WTC11 (cell line): ENCODE data around the gene KCNK4. TPM values are rescaled to one million over a fixed set of nuclear protein-coding genes. Genes with fewer than 3 reads are reported as not detected.
A peak's percentile ranks its signal among the peaks of the same experiment; 100 is the strongest.

Experiments used
- ATAC-seq: fragments of 200-7000 bp; cut with Tn5 transposase; 2 replicates; pipeline ENCODE4 v1.10.0; 2021; ENCODE audit warnings: mild to moderate bottlenecking, moderate library complexity
- CTCF ChIA-PET: fragments of 300-600 bp; sonication (Branson Sonifier 250); formaldehyde crosslinking; loops from one replicate; lab custom pipeline; 2021; ENCODE audit warnings: antibody characterized with exemption; lab: Charles Lee
- POLR2A ChIA-PET: fragments of 350-600 bp; sonication (Branson Sonifier 250); formaldehyde crosslinking; loops from one replicate; lab custom pipeline; 2021; ENCODE audit warnings: antibody characterized with exemption; lab: Charles Lee
- DNase-seq: peaks from one replicate; pipeline ENCODE4 v3.0.0; 2021; ENCODE audit warnings: low spot score
- H3K27ac Mint-ChIP-seq: 2 replicates; pipeline ENCODE4 v1.8.0; 2021; ENCODE audit warnings: mixed read lengths
- H3K27me3 Mint-ChIP-seq: 2 replicates; pipeline ENCODE4 v1.8.0; 2021; ENCODE audit warnings: low read depth, mild to moderate bottlenecking, moderate library complexity, mixed read lengths
- H3K36me3 Mint-ChIP-seq: 2 replicates; pipeline ENCODE4 v1.8.0; 2021; ENCODE audit warnings: mixed read lengths
- H3K4me1 Mint-ChIP-seq: 2 replicates; pipeline ENCODE4 v1.8.0; 2022; ENCODE audit warnings: mixed read lengths
- H3K4me3 Mint-ChIP-seq: 2 replicates; pipeline ENCODE4 v1.8.0; 2021; ENCODE audit warnings: mild to moderate bottlenecking, moderate library complexity, mixed read lengths
- H3K9me3 Mint-ChIP-seq: 2 replicates; pipeline ENCODE4 v1.8.0; 2021; ENCODE audit warnings: mixed read lengths
- ATF3 ChIP-seq: sonication (generic); formaldehyde crosslinking; conservative IDR thresholded peaks from 2 replicates; pipeline ENCODE4 v1.8.1; 2022; ENCODE audit warnings: mild to moderate bottlenecking, missing genetic modification reagents
- CREB1 ChIP-seq: sonication (generic); formaldehyde crosslinking; IDR thresholded peaks from 2 replicates; pipeline ENCODE4 v1.8.0; 2023; ENCODE audit warnings: mild to moderate bottlenecking, missing genetic modification reagents
- CREM ChIP-seq: sonication (generic); formaldehyde crosslinking; IDR thresholded peaks from 2 replicates; pipeline ENCODE4 v1.8.1; 2022; ENCODE audit warnings: mild to moderate bottlenecking, missing genetic modification reagents, moderate library complexity
- EMX1 ChIP-seq: fragments of 250-450 bp; sonication (Bioruptor Pico); IDR thresholded peaks from 2 replicates; pipeline ENCODE4 v1.8.0; 2021; ENCODE audit warnings: mild to moderate bottlenecking
- ETV6 ChIP-seq: sonication (generic); formaldehyde crosslinking; IDR thresholded peaks from 2 replicates; pipeline ENCODE4 v1.8.1; 2022; ENCODE audit warnings: mild to moderate bottlenecking, missing genetic modification reagents
- FOXJ3 ChIP-seq: sonication (generic); formaldehyde crosslinking; IDR thresholded peaks from 2 replicates; pipeline ENCODE4 v1.9.0; 2021; ENCODE audit warnings: missing genetic modification reagents, mild to moderate bottlenecking, borderline replicate concordance
- GABPB1 ChIP-seq: sonication (generic); formaldehyde crosslinking; IDR thresholded peaks from 2 replicates; pipeline ENCODE4 v1.8.1; 2023; ENCODE audit warnings: mild to moderate bottlenecking, missing genetic modification reagents
- GTF2I ChIP-seq: fragments of 250-450 bp; sonication (Bioruptor Pico); conservative IDR thresholded peaks from 2 replicates; pipeline ENCODE4 v1.4.0; 2021; ENCODE audit warnings: mild to moderate bottlenecking
- HMGA2 ChIP-seq: fragments of 250-450 bp; sonication (Bioruptor Pico); IDR thresholded peaks from 2 replicates; pipeline ENCODE4 v1.4.0; 2021; ENCODE audit warnings: mild to moderate bottlenecking, moderate library complexity
- JAZF1 ChIP-seq: fragments of 250-450 bp; sonication (Bioruptor Pico); IDR thresholded peaks from 2 replicates; pipeline ENCODE4 v1.9.0; 2021; ENCODE audit warnings: moderate library complexity, mild to moderate bottlenecking, inconsistent platforms
- MXD4 ChIP-seq: fragments of 250-450 bp; sonication (Bioruptor Pico); IDR thresholded peaks from 2 replicates; pipeline ENCODE4 v1.8.0; 2021; ENCODE audit warnings: mild to moderate bottlenecking, moderate library complexity, borderline replicate concordance
- MYBL2 ChIP-seq: sonication (generic); formaldehyde crosslinking; IDR thresholded peaks from 2 replicates; pipeline ENCODE4 v1.8.1; 2023; ENCODE audit warnings: mild to moderate bottlenecking, moderate library complexity, missing genetic modification reagents
- NFE2L1 ChIP-seq: sonication (generic); formaldehyde crosslinking; IDR thresholded peaks from 2 replicates; pipeline ENCODE4 v1.8.1; 2023; ENCODE audit warnings: missing genetic modification reagents
- OVOL2 ChIP-seq: fragments of 250-450 bp; sonication (Bioruptor Pico); IDR thresholded peaks from 2 replicates; pipeline ENCODE4 v1.9.0; 2021; ENCODE audit warnings: mild to moderate bottlenecking, borderline replicate concordance
- SMAD3 ChIP-seq: sonication (generic); formaldehyde crosslinking; IDR thresholded peaks from 2 replicates; pipeline ENCODE4 v1.8.0; 2022; ENCODE audit warnings: missing genetic modification reagents, mild to moderate bottlenecking, borderline replicate concordance
- SMAD4 ChIP-seq: sonication (generic); formaldehyde crosslinking; IDR thresholded peaks from 2 replicates; pipeline ENCODE4 v1.8.0; 2022; ENCODE audit warnings: mild to moderate bottlenecking, missing genetic modification reagents
- SOX15 ChIP-seq: fragments of 250-450 bp; sonication (Bioruptor Pico); IDR thresholded peaks from 2 replicates; pipeline ENCODE4 v1.9.0; 2021; ENCODE audit warnings: mild to moderate bottlenecking
- TCF7 ChIP-seq: sonication (generic); formaldehyde crosslinking; IDR thresholded peaks from 2 replicates; pipeline ENCODE4 v1.8.0; 2022; ENCODE audit warnings: mild to moderate bottlenecking, low read depth, missing genetic modification reagents, moderate library complexity
- USF2 ChIP-seq: sonication (generic); formaldehyde crosslinking; IDR thresholded peaks from 2 replicates; pipeline ENCODE4 v1.8.1; 2023; ENCODE audit warnings: mild to moderate bottlenecking, missing genetic modification reagents, moderate library complexity
- ZBTB43 ChIP-seq: sonication (generic); formaldehyde crosslinking; IDR thresholded peaks from 2 replicates; pipeline ENCODE4 v1.8.1; 2023; ENCODE audit warnings: mild to moderate bottlenecking, missing genetic modification reagents
- ZMAT4 ChIP-seq: fragments of 250-450 bp; sonication (Bioruptor Pico); IDR thresholded peaks from 2 replicates; pipeline ENCODE4 v1.9.0; 2021; ENCODE audit warnings: mild to moderate bottlenecking
- ZNF232 ChIP-seq: sonication (generic); formaldehyde crosslinking; IDR thresholded peaks from 2 replicates; pipeline ENCODE4 v1.8.0; 2022; ENCODE audit warnings: mild to moderate bottlenecking, missing genetic modification reagents
- ZNF263 ChIP-seq: sonication (generic); formaldehyde crosslinking; IDR thresholded peaks from 2 replicates; pipeline ENCODE4 v1.8.1; 2022; ENCODE audit warnings: low read depth, mild to moderate bottlenecking, moderate library complexity, missing genetic modification reagents
- ZNF317 ChIP-seq: sonication (generic); formaldehyde crosslinking; IDR thresholded peaks from 2 replicates; pipeline ENCODE4 v1.8.1; 2023; ENCODE audit warnings: low read depth, mild to moderate bottlenecking, moderate library complexity, missing genetic modification reagents, borderline replicate concordance
- ZNF671 ChIP-seq: fragments of 250-450 bp; sonication (Bioruptor Pico); IDR thresholded peaks from 2 replicates; pipeline ENCODE4 v1.8.0; 2021; ENCODE audit warnings: mild to moderate bottlenecking
- total RNA-seq: library from RNA; stranded (reverse); gene quantifications from 3 replicates; pipeline ENCODE4 v1.2.3, GENCODE V29; 2021
- TF ChIP-seq, protein P1 (sequence below): fragments of 200-600 bp; IDR thresholded peaks from 2 replicates; pipeline ENCODE4 v1.8.0; 2022; ENCODE audit warnings: antibody characterized with exemption
- TF ChIP-seq, protein P2 (sequence below): sonication (generic); formaldehyde crosslinking; IDR thresholded peaks from 2 replicates; pipeline ENCODE4 v1.8.1; 2022; ENCODE audit warnings: low read depth, mild to moderate bottlenecking, moderate library complexity, missing genetic modification reagents, borderline replicate concordance
- TF ChIP-seq, protein P3 (sequence below): sonication (generic); formaldehyde crosslinking; IDR thresholded peaks from 2 replicates; pipeline ENCODE4 v1.8.1; 2023; ENCODE audit warnings: mild to moderate bottlenecking, missing genetic modification reagents, moderate library complexity

KCNK4 gene
- total RNA-seq, 1 experiment from 2014 or later, result 0.74 TPM

GRCh38 chr11:64266339-64266738, 24.8 kb upstream of the KCNK4 start:
- no peak overlapping the region for H3K4me3 Mint-ChIP-seq

DNA sequence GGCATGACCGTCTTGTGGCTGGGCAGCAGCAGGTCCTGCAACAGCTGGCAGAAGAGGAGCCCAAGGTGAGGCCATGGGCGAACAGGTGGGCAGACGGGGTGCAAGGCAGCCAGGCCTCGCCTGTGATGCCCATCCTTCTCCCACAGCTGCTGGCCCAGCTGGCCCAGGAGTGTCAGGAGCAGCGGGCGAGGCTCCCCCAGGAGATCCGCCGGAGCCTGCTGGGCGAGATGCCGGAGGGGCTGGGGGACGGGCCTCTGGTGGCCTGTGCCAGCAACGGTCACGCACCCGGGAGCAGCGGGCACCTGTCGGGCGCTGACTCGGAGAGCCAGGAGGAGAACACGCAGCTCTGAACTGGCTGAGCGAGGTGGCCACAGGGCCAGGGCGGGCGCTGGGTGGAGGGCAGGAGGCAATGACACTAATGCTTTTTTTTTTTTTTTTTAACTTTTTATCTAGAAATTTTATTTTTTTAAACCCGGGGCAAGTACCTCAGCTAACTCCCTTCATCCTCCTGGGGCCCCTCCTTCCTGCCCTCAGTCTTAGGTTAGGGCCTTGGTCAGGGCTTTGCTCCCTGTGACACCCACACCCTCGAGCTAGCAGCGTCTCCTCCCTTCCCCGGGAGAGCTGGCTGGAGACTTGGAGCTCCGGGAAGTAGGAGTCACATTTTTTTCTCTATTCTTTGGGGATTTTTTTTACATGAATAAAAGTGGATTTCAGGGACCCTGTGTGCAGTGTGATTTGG, 23.7 kb upstream of the KCNK4 start:
- Mint-ChIP-seq H3K4me3 (no peak overlapping the region), H3K27me3 (no peaks in the 10 kb centered on the region), H3K27ac (peak overlapping the region; percentile 84; the same call in 1 of the 2 replicates), H3K36me3 (peaks cover 23% of the 10 kb centered on the region), H3K4me1 (peaks cover 16% of the 10 kb centered on the region), H3K9me3 (no peaks in the 10 kb centered on the region)
- CTCF ChIA-PET, result interaction anchor here (0.8 to 6.2 kb wide), 7 partner anchors 9 to 87 kb away, joined by 3 to 75 read pairs (median 13); partner anchors contain the start of genes CATSPERZ, ESRRA and PLCB3
- POLR2A ChIA-PET, result interaction anchor here (1.3 to 1.6 kb wide), 2 partner anchors 17 to 19 kb away, joined by 4 to 6 read pairs; no protein-coding TSS in a partner anchor
- no peak for DNase-seq
- no peak for ATAC-seq
- TF ChIP-seq OVOL2 (CRISPR knock-in tag), result no peak
- TF ChIP-seq USF2 (CRISPR knock-in tag), result no peak
- TF ChIP-seq FOXJ3, result no peak
- TF ChIP-seq TCF7 (CRISPR knock-in tag), result no peak
- TF ChIP-seq, protein P1, sequence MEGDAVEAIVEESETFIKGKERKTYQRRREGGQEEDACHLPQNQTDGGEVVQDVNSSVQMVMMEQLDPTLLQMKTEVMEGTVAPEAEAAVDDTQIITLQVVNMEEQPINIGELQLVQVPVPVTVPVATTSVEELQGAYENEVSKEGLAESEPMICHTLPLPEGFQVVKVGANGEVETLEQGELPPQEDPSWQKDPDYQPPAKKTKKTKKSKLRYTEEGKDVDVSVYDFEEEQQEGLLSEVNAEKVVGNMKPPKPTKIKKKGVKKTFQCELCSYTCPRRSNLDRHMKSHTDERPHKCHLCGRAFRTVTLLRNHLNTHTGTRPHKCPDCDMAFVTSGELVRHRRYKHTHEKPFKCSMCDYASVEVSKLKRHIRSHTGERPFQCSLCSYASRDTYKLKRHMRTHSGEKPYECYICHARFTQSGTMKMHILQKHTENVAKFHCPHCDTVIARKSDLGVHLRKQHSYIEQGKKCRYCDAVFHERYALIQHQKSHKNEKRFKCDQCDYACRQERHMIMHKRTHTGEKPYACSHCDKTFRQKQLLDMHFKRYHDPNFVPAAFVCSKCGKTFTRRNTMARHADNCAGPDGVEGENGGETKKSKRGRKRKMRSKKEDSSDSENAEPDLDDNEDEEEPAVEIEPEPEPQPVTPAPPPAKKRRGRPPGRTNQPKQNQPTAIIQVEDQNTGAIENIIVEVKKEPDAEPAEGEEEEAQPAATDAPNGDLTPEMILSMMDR, result no peak
- no peak for TF ChIP-seq GABPB1 (CRISPR knock-in tag)
- no peak for TF ChIP-seq GTF2I
- TF ChIP-seq EMX1 (CRISPR knock-in tag), result no peak
- TF ChIP-seq MYBL2 (CRISPR knock-in tag), result no peak
- no peak for TF ChIP-seq ETV6 (CRISPR knock-in tag)
- no peak for TF ChIP-seq SMAD4 (CRISPR knock-in tag)
- no peak for TF ChIP-seq ATF3 (CRISPR knock-in tag)
- no peak for TF ChIP-seq NFE2L1
- TF ChIP-seq SOX15 (CRISPR knock-in tag), result no peak

More at GRCh38 chr11:64266339-64266738, 24.8 kb upstream of the KCNK4 start:
- peaks cover 29% of the 10 kb centered on the region for H3K36me3 Mint-ChIP-seq
- peaks cover 12% of the 10 kb centered on the region for H3K4me1 Mint-ChIP-seq
- H3K27me3 Mint-ChIP-seq, result no peaks in the 10 kb centered on the region
- CTCF ChIA-PET, result interaction anchor here (4.5 kb wide), 1 partner anchor 16 kb away, joined by 65 read pairs; the partner anchor contains the start of gene PLCB3
- DNase-seq (no peak), ATAC-seq (no peak)
- TF ChIP-seq ZNF317 (CRISPR knock-in tag), result no peak
- TF ChIP-seq, protein P2, sequence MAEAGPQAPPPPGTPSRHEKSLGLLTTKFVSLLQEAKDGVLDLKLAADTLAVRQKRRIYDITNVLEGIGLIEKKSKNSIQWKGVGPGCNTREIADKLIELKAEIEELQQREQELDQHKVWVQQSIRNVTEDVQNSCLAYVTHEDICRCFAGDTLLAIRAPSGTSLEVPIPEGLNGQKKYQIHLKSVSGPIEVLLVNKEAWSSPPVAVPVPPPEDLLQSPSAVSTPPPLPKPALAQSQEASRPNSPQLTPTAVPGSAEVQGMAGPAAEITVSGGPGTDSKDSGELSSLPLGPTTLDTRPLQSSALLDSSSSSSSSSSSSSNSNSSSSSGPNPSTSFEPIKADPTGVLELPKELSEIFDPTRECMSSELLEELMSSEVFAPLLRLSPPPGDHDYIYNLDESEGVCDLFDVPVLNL (CRISPR knock-in tag), result no peak
- no peak for TF ChIP-seq HMGA2 (CRISPR knock-in tag)
- no peak for TF ChIP-seq JAZF1 (CRISPR knock-in tag)
- no peak for TF ChIP-seq MXD4 (CRISPR knock-in tag)
- TF ChIP-seq ZMAT4 (CRISPR knock-in tag), result no peak
- TF ChIP-seq ZNF671, result no peak
- no peak for TF ChIP-seq CREB1 (CRISPR knock-in tag)
- TF ChIP-seq CREM, result no peak
- TF ChIP-seq SMAD3 (CRISPR knock-in tag), result no peak
- TF ChIP-seq, protein P3, sequence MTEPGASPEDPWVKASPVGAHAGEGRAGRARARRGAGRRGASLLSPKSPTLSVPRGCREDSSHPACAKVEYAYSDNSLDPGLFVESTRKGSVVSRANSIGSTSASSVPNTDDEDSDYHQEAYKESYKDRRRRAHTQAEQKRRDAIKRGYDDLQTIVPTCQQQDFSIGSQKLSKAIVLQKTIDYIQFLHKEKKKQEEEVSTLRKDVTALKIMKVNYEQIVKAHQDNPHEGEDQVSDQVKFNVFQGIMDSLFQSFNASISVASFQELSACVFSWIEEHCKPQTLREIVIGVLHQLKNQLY (CRISPR knock-in tag), result no peak
- TF ChIP-seq ZBTB43 (CRISPR knock-in tag), result no peak
- TF ChIP-seq ZNF263 (CRISPR knock-in tag), result no peak
- TF ChIP-seq, protein P1, result no peak
- no peak for TF ChIP-seq ZNF232 (CRISPR knock-in tag)
- POLR2A ChIA-PET, result interaction anchor here (1.6 kb wide), 1 partner anchor 16 kb away, joined by 4 read pairs; no protein-coding TSS in a partner anchor
- no peaks in the 10 kb centered on the region for H3K9me3 Mint-ChIP-seq
- H3K27ac Mint-ChIP-seq, result no peak overlapping the region
